ENCODE measurements around the gene PPIP5K2.

DNA sequence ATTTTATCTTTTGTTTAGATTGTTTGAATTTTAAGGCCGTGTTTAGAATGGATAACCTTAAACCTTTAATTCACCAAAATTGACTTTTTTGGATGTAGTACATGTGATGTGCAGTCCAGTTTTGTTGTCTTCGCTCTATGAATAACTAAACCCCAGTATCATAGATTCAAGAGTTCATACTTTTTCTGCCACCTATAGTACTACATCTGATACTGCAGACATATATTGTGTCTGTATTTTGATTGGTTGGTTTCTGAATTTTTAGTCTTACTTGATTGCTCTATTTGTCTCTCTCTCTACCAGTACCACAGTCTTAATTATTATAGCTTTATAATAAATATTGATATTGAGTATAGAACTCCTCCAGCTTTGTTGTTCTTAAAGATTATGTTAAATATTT, 58.1 kb downstream of the PPIP5K2 start:
- TF ChIP-seq, protein P1, sequence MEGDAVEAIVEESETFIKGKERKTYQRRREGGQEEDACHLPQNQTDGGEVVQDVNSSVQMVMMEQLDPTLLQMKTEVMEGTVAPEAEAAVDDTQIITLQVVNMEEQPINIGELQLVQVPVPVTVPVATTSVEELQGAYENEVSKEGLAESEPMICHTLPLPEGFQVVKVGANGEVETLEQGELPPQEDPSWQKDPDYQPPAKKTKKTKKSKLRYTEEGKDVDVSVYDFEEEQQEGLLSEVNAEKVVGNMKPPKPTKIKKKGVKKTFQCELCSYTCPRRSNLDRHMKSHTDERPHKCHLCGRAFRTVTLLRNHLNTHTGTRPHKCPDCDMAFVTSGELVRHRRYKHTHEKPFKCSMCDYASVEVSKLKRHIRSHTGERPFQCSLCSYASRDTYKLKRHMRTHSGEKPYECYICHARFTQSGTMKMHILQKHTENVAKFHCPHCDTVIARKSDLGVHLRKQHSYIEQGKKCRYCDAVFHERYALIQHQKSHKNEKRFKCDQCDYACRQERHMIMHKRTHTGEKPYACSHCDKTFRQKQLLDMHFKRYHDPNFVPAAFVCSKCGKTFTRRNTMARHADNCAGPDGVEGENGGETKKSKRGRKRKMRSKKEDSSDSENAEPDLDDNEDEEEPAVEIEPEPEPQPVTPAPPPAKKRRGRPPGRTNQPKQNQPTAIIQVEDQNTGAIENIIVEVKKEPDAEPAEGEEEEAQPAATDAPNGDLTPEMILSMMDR (IDR thresholded peaks at IDR 0.05 in 8 of 11, conservative IDR thresholded peaks at IDR 0.05 in 3 of 11), result no peak
- no peak for TF ChIP-seq POLR2A (IDR thresholded peaks at IDR 0.05)
- no peak for TF ChIP-seq POLR2AphosphoS5 (IDR thresholded peaks at IDR 0.05)

All from spleen (tissue), 7 donors.